Stimulated activated CD8-positive, alpha-beta memory T cell treated with anti-CD3 and anti-CD28 coated beads, Interleukin-7, amount 100 ng/mL, for 24 hours (primary cell): ENCODE data around the gene MSI2.
"Not testable (repeated sequence)": the region's sequence is repeated elsewhere in the genome, so short reads cannot be mapped to it uniquely, and the experiment has no call there.

Source experiments
- DNase-seq: peaks from one replicate; pipeline ENCODE4 v3.0.0-alpha.2; 2020; ENCODE audit warnings: low read depth

Gene MSI2

DNA sequence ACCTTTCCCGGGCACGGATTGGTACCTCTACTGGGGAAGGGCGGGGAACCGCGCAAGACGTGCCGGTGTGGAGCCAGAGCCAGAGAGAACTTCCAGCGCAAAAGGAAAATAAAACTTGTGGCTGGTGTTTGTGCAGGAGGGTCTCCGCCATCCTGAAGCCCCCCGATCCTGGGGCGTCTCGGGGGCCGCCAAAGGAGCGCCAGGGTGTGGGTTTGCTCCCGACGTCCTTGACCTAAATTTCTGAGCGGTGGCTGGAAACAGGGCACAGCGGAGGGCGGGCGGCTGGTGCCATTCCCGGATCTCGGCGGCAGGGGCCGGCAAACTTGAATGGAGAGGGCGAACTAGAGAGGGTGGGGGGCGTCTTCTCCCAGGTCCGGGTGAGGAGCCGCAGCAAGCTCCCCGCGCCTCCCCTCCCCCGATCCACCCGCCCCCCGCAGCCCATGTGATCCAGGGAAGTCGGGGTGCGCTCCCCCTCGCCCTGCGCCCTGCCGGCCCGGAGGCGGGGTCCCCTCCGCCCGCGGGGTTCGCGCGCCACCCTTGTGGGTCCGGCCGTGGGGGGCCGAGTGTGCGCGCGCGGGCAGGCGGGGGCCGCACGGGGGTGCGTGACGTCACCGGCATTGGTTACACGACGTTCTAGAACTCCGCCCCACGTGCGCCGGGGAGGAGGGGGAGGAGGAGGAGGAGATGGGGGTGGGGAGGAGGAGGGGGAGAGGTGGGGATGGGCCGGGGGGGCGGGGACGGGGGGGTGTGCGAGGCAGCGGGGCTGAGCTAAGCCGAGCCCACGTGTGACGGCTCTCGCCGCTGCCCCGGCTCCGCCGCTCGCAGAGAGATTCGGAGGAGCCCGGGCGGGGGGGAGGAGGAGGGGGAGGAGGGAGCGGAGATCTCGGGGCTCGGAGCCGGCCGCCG is at the start of gene MSI2:
Gene MSI2, plus strand, starts transcription at position 748 of the 906 bp plus-strand sequence. CDS start 220 bp downstream, outside the sequence.
- peak; percentile 82 for DNase-seq

GRCh38 chr17:57206928-57207327 is 49.4 kb upstream of the MSI2 start:
- DNase-seq = no peak

- no peak for DNase-seq
These were observed 48.9 kb upstream of the MSI2 start for GRCh38 chr17:57207396-57207795.

- DNase-seq = no peak
These were observed 46.1 kb upstream of the MSI2 start for GRCh38 chr17:57210224-57210553.

GRCh38 chr17:57210972-57211411 is 45.3 kb upstream of the MSI2 start:
- no peak for DNase-seq

- DNase-seq = no peak
These were observed 44.8 kb upstream of the MSI2 start for GRCh38 chr17:57211543-57211942.

GRCh38 chr17:57213180-57213825 is 43.0 kb upstream of the MSI2 start:
- no peak for DNase-seq

GRCh38 chr17:57215317-57215716 is 41.0 kb upstream of the MSI2 start:
- DNase-seq = no peak

GRCh38 chr17:57221366-57222350 is 34.7 kb upstream of the MSI2 start:
- no peak for DNase-seq

DNA sequence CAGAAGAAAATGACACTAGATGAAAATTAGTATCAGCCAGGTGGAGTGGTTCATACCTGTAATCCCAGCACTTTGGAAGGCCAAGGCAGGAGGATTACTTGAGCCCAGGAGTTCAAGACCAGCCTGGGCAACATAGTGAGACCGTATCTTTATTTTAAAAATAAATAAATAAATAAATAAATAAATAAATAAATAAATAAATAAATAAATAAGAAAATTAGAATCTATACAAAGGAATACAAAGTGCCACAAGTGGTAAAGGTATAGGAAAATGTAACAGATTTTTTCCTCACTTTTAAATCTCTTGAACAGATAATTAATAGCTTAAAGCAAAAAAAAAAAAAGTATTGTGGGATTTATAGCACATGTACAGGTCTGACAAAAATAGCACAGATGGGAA is 33.9 kb upstream of the MSI2 start:
- not testable (repeated sequence) for DNase-seq

DNA sequence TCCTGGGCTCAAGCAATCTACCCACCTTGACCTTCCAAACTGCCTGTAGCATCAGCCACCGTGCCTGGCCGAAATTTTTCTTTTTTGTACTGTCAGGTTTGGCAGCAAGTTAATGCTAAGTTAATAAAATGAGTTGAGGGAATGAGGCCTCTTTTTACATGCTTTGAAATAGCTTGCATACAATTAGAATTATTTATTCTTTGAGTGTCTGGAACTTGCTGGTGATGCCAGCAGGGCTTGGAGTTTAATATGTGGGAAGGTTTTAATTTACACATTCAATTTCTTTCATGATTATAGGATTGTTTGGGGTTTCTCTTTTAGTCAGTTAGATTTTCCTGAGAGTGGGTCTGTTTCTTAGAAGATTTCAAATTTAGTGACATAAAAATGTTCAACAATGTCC is 31.2 kb upstream of the MSI2 start:
- DNase-seq = no peak

DNA sequence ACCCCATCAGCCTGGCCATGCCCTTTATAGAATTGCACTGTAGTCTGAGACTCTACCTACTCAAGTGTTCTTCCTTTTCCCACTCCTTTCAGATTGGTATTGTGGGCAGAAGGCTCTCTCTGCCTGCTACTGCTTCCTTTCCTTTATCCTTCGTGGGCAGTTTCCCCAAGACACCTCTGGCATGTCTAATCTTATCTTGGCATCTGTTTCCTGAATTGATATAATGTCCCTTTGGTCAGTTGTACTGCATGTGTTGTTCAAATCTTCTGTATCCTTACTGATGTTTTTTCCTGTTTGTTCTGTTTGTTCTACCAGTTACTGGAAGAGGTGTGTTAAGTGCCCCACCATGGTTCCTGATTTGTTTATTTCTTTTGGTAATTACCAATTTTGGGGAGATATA is 29.5 kb upstream of the MSI2 start:
- DNase-seq = no peak

- DNase-seq = no peak
These were observed 27.4 kb upstream of the MSI2 start for GRCh38 chr17:57228911-57229310.

DNA sequence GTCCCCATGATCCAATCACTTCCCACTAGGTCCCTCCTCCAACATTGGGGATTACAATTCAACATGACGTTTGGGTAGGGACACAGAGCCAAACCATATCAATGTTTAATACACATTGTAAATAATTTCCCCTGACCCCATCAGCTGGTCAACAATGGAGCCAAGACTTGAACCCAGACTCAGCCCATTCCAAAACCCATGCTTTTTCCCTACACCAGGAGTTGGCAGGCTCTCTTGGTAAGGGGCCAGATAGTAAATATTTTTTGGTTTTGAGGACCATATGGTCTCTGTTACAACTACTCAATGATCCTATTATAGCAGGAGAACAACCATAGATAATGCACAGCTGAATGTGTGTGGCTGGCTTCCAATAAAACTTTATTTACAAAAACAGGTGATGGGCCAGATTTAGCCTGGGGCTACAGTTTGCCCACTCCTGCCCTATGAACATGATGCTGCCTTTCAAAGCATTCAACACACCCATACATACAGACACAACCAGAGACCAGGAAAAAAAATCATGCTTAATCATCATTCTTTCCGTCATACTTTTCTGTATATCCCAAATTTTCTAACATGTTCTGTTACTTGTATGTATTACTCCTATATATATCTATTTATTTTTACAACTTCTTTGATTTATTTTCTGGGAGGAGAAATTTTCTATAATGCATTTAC is 22.1 kb upstream of the MSI2 start:
- DNase-seq = no peak

- DNase-seq = no peak
These were observed 21.6 kb upstream of the MSI2 start for GRCh38 chr17:57234739-57235092.

DNA sequence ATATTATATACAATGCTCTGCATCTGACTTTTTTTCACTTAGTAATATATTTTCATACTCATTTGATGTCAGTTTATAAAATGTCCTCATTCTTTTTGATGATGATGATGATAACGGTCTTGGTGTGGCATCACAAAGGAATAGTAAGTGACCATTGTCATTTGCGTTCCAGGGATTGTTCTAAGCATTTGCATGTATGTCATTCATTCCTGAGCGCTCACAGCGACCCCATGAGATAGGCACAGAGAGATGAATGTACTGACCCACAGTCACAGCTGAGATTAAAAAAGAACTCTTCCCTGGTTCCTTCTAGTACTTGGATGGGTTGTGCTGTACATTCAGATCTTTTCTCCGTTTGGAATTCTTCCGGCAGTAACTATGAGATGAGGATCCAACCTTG is 21.2 kb upstream of the MSI2 start:
- DNase-seq = no peak

DNA sequence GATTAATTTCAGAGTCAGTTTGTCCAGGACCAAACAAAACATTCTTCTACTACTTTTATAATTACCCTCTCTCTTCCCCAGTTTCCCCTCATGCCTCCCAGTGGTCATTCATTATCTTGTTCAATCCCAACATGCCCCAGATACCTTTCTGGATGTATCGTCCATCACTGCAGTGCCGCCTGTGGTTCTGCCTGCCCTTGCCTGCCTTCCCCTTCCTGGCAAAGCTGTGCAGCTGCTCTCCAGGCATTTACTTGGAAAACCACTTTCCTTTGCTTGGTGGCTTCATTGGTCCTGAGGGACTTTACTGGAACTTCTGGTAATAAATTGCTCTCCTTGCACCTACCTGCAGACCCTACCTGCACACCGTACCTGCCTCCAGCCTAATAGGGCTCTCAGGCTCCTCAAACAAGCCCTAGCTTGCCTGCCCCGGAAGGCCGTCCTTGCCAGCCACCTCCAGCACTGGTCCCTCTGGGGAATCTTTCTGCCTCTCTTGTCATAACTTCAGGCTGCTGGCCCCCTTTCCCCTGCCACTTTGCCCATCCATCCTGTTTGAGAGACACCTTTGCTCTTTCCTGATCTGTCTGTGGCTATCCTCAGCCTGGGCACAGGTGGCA is 19.5 kb upstream of the MSI2 start:
- DNase-seq = no peak

DNA sequence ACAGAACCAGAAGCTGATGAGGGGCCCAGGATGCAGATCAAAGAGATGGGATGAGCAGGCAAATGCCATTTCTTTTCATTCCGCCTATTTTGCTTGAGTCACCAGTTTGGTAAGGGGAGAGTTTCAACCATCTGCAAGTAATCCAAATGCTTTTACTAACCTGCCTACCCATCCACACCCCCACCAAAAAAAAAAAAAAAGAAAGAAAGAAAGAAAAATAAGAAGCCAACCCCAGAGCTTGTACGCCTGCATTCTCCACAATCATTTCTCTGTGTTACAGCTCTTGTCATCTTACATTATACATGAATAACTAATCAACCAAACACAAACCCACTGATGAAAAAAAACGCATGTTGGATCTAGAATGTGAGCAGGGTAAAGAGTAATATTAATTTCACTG is 15.7 kb upstream of the MSI2 start:
- no peak for DNase-seq

DNA sequence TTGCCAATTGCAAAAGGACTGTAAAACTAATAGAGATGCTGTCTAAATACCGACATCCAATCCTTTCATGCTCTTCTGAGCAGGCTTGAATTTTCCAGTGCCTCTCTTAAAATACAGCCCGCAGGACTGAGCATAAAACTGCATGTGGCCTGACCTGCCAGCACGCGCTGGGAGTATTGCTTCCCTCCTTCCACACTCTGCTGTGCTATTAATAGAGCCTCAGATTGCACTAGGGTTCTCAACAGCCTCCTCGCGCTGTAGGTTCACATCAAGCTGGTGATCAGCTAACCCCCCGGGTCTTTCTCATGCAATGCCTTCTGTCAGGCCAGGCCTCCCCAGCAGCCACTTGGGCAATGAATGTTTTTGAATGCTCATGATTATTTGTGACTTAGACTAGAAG is 14.2 kb upstream of the MSI2 start:
- DNase-seq = no peak

- DNase-seq = peak; percentile 62
These were observed 13.1 kb upstream of the MSI2 start for GRCh38 chr17:57243171-57243622.

- no peak for DNase-seq
These were observed 10.5 kb upstream of the MSI2 start for GRCh38 chr17:57245786-57246185.
